PC-9 (cell line): ENCODE results near the gene F5. TPM values are rescaled to one million over a fixed set of nuclear protein-coding genes. Genes with fewer than 3 reads are reported as not detected.

ENCODE experiments used
- Bru-seq: library from RNA; stranded (reverse); fragments of 400-500 nt; gene quantifications from one replicate; lab custom pipeline; 2021; lab: Mats Ljungman, UMichigan
- BruChase-seq, 2 experiments: library from RNA; stranded (reverse); fragments of 400-500 nt; gene quantifications; one replicate each; lab custom pipeline; 2021; lab: Mats Ljungman, UMichigan
- BruUV-seq: library from RNA; stranded (reverse); fragments of 400-500 nt; replicated peaks from 2 replicates; lab custom pipeline; 2021; lab: Mats Ljungman, UMichigan
- CTCF ChIA-PET: fragments of 300-600 bp; sonication (Branson Sonifier 250); formaldehyde crosslinking; loops from one replicate; lab custom pipeline; 2022; ENCODE audit warnings: antibody characterized with exemption; lab: Charles Lee
- POLR2A ChIA-PET: fragments of 300-600 bp; sonication (Branson Sonifier 250); formaldehyde crosslinking; loops from one replicate; lab custom pipeline; 2022; ENCODE audit warnings: antibody characterized with exemption; ENCODE audit not compliant: unreplicated experiment; lab: Charles Lee
- DNase-seq, 2 experiments: peaks; one replicate each; pipeline versions ENCODE4 v3.0.0 to v3.0.0-alpha.2; 2015 to 2022; ENCODE audit warnings: mixed read lengths in 1 of 2
- H2AFZ ChIP-seq: fragments of 200-600 bp; sonication (generic); 2 replicates; pipeline ENCODE4 v1.8.1; 2017; ENCODE audit warnings: antibody characterized with exemption
- H3F3A ChIP-seq: fragments of 200-600 bp; sonication (generic); 2 replicates; pipeline ENCODE4 v1.8.1; 2017; ENCODE audit warnings: antibody characterized with exemption, mild to moderate bottlenecking, low read depth; ENCODE audit not compliant: insufficient read depth
- H3K27ac ChIP-seq: fragments of 200-600 bp; sonication (generic); 2 replicates; pipeline ENCODE4 v1.6.1; 2016; ENCODE audit warnings: mixed run types
- H3K27me3 ChIP-seq: fragments of 200-600 bp; sonication (generic); 2 replicates; pipeline ENCODE4 v1.6.1; 2016; ENCODE audit warnings: low read depth, mixed run types; ENCODE audit not compliant: insufficient read depth
- H3K36me3 ChIP-seq: fragments of 200-600 bp; sonication (generic); 2 replicates; pipeline ENCODE4 v1.6.1; 2016; ENCODE audit warnings: low read depth, mixed run types
- H3K4me1 ChIP-seq: fragments of 200-600 bp; sonication (generic); replicated peaks from 2 replicates; pipeline ENCODE4 v1.6.1; 2016; ENCODE audit warnings: mixed run types; ENCODE audit not compliant: insufficient read depth
- H3K4me2 ChIP-seq: fragments of 200-600 bp; sonication (generic); 2 replicates; pipeline ENCODE4 v1.6.1; 2017; ENCODE audit warnings: mixed run types
- H3K4me3 ChIP-seq: fragments of 200-600 bp; sonication (generic); 2 replicates; pipeline ENCODE4 v1.6.1; 2016; ENCODE audit warnings: mixed run types
- H3K79me2 ChIP-seq: fragments of 200-600 bp; sonication (generic); 2 replicates; pipeline ENCODE4 v1.6.1; 2017; ENCODE audit warnings: low read depth, mixed run types
- H3K9me2 ChIP-seq: fragments of 200-600 bp; sonication (generic); 2 replicates; pipeline ENCODE4 v1.8.1; 2017; ENCODE audit warnings: mild to moderate bottlenecking; ENCODE audit not compliant: insufficient read depth
- H3K9me3 ChIP-seq: fragments of 200-600 bp; sonication (generic); 2 replicates; pipeline ENCODE4 v1.8.1; 2016; ENCODE audit warnings: low read depth; ENCODE audit not compliant: insufficient read depth
- H4K20me1 ChIP-seq: fragments of 200-600 bp; sonication (generic); 2 replicates; pipeline ENCODE4 v1.8.1; 2017; ENCODE audit not compliant: insufficient read depth
- EZH2 ChIP-seq: fragments of 200-600 bp; sonication (generic); IDR thresholded peaks from 2 replicates; pipeline ENCODE4 v1.8.0; 2017; ENCODE audit warnings: antibody characterized with exemption, low read depth
- intact Hi-C: fragments of 100-400 bp; cut with micrococcal nuclease; formaldehyde crosslinking; loops from one replicate; pipeline ENCODE4 v1.10.0; 2022; ENCODE audit not compliant: unreplicated experiment
- long read RNA-seq: library from polyadenylated mRNA; stranded (forward); transcript quantifications from one replicate; pipeline ENCODE4 v2.0.0, GENCODE V29; 2022
- total RNA-seq: library from RNA; stranded (reverse); gene quantifications from 2 replicates; pipeline ENCODE4 v1.2.3, GENCODE V29; 2021
- TF ChIP-seq, protein P1 (sequence below): fragments of 200-600 bp; sonication (generic); conservative IDR thresholded peaks from 2 replicates; pipeline ENCODE4 v1.6.1; 2017; ENCODE audit warnings: mixed run types, antibody characterized with exemption, mild to moderate bottlenecking, moderate library complexity

F5 gene
- total RNA-seq, result not detected in 2 replicates
- percentile 5 among the genes with signal in this experiment for Bru-seq, nascent RNA
- percentile 2 among the genes with signal in this experiment for BruChase-seq, experiment 1, labeled RNA remaining after a 2-hour chase
- percentile 6 among the genes with signal in this experiment for BruChase-seq, experiment 2, labeled RNA remaining after a 6-hour chase
- long read RNA-seq, result 0 reads

GRCh38 chr1:169586395-169587255, at the start of gene F5:
TSS of gene F5 (minus strand) at chr1:169586481. CDS start at chr1:169586386, 95 bp downstream.
- no peak for TF ChIP-seq EZH2
- TF ChIP-seq, protein P1, sequence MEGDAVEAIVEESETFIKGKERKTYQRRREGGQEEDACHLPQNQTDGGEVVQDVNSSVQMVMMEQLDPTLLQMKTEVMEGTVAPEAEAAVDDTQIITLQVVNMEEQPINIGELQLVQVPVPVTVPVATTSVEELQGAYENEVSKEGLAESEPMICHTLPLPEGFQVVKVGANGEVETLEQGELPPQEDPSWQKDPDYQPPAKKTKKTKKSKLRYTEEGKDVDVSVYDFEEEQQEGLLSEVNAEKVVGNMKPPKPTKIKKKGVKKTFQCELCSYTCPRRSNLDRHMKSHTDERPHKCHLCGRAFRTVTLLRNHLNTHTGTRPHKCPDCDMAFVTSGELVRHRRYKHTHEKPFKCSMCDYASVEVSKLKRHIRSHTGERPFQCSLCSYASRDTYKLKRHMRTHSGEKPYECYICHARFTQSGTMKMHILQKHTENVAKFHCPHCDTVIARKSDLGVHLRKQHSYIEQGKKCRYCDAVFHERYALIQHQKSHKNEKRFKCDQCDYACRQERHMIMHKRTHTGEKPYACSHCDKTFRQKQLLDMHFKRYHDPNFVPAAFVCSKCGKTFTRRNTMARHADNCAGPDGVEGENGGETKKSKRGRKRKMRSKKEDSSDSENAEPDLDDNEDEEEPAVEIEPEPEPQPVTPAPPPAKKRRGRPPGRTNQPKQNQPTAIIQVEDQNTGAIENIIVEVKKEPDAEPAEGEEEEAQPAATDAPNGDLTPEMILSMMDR, result peak; percentile 64
- H3K4me2 ChIP-seq, result peak within 1 kb of the TSS; percentile 79
- peak; percentile 63 to 64 for DNase-seq
- H3K9me2 ChIP-seq, result no peaks in the 10 kb centered on the region
- H4K20me1 ChIP-seq, result no peaks in the 10 kb centered on the region
- H3K4me1 ChIP-seq, result peaks cover 5% of the 10 kb centered on the region
- no TSS peak for BruUV-seq
- ChIA-PET POLR2A (interaction anchor here (0.6 kb wide), 1 partner anchor 847 kb away, joined by 4 read pairs; no protein-coding TSS in a partner anchor), CTCF (interaction anchor here (0.6 to 1.1 kb wide), 5 partner anchors 36 to 196 kb away, joined by 3 to 11 read pairs (median 4); no protein-coding TSS in a partner anchor)
- H3K27ac ChIP-seq, result no peak within 1 kb of the TSS
- H2AFZ ChIP-seq, result peak within 1 kb of the TSS; percentile 70
- H3K9me3 ChIP-seq, result no peaks in the 10 kb centered on the region; the same call in 1 of the 2 replicates
- no peaks in the 10 kb centered on the region for H3K36me3 ChIP-seq
- H3K4me3 ChIP-seq, result peak within 1 kb of the TSS; percentile 42
- intact Hi-C loops, result no loop called here
- no peaks in the 10 kb centered on the region for H3F3A ChIP-seq
- no peaks in the 10 kb centered on the region for H3K79me2 ChIP-seq
- no peaks in the 10 kb centered on the region for H3K27me3 ChIP-seq

- Histone ChIP-seq H3K4me3 (no peak overlapping the region), H3K4me1 (no peaks in the 10 kb centered on the region), H2AFZ (no peak overlapping the region), H3K27ac (no peak overlapping the region), H3F3A (no peaks in the 10 kb centered on the region), H3K4me2 (no peak overlapping the region), H3K79me2 (no peaks in the 10 kb centered on the region), H3K9me3 (peaks cover 7% of the 10 kb centered on the region; the same call in 1 of the 2 replicates), H3K9me2 (no peaks in the 10 kb centered on the region; the same call in 1 of the 2 replicates), H3K36me3 (no peaks in the 10 kb centered on the region; the same call in 1 of the 2 replicates), H3K27me3 (no peaks in the 10 kb centered on the region), H4K20me1 (no peaks in the 10 kb centered on the region)
- BruUV-seq, result no TSS peak
- intact Hi-C loops, result no loop called here
- DNase-seq, result no peak
- POLR2A ChIA-PET, result no interaction called here
- CTCF ChIA-PET, result interaction anchor here (0.6 kb wide), 1 partner anchor 1036 kb away, joined by 3 read pairs; no protein-coding TSS in a partner anchor
- TF ChIP-seq, protein P1, result no peak
- no peak for TF ChIP-seq EZH2
Measured at GRCh38 chr1:169634877-169635276, 48.6 kb upstream of the F5 start.

GRCh38 chr1:169634145-169634544, 47.9 kb upstream of the F5 start:
- H3K4me2 ChIP-seq, result no peak overlapping the region
- H3K9me2 ChIP-seq, result no peaks in the 10 kb centered on the region; the same call in 1 of the 2 replicates
- no peak overlapping the region for H2AFZ ChIP-seq
- CTCF ChIA-PET, result no interaction called here
- TF ChIP-seq, protein P1, result no peak
- TF ChIP-seq EZH2, result no peak
- no peaks in the 10 kb centered on the region for H4K20me1 ChIP-seq
- H3K4me3 ChIP-seq, result no peak overlapping the region
- H3K27me3 ChIP-seq, result no peaks in the 10 kb centered on the region
- intact Hi-C loops, result no loop called here
- POLR2A ChIA-PET, result no interaction called here
- H3K27ac ChIP-seq, result no peak overlapping the region
- H3F3A ChIP-seq, result no peaks in the 10 kb centered on the region
- DNase-seq, result no peak
- H3K9me3 ChIP-seq, result peaks cover 7% of the 10 kb centered on the region; the same call in 1 of the 2 replicates
- no peaks in the 10 kb centered on the region for H3K79me2 ChIP-seq
- no peaks in the 10 kb centered on the region for H3K4me1 ChIP-seq
- no TSS peak for BruUV-seq
- H3K36me3 ChIP-seq, result no peaks in the 10 kb centered on the region; the same call in 1 of the 2 replicates
